Hematopoietic multipotent progenitor cell treated with erythropoietin and hydrocortisone succinate and interleukin-3 and kit ligand, for 4 days (in vitro differentiated cells): Measurements from ENCODE around the gene RSRP1.

Experiments used
- DNase-seq: peaks from one replicate; pipeline ENCODE4 v3.0.0-alpha.2; 2015

RSRP1 gene

GRCh38 chr1:25216123-25216522 lies 31.1 kb downstream of the RSRP1 start:
- peak; percentile 70 for DNase-seq

- no peak for DNase-seq
Observed at GRCh38 chr1:25212725-25213124, 34.5 kb downstream of the RSRP1 start.

DNA sequence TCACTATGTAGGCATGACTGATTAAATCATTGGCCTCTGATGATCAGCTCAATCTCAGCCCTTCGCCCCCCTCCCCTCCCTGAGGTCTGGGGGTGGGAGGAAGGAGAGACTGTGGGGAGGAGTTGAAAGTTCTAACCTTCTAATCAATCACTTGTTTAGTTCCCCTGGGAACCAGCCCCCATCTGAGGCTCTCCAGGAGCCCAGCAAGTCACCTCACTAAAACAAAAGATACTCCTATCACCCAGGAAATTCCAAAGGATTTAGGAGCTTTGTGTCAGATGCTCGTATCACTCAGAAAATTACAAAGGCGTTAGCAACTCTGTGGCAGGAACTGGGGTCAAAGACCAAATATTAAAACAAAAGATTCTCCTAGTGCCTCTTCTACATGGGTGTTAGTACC lies 36.5 kb downstream of the RSRP1 start:
- no peak for DNase-seq

DNA sequence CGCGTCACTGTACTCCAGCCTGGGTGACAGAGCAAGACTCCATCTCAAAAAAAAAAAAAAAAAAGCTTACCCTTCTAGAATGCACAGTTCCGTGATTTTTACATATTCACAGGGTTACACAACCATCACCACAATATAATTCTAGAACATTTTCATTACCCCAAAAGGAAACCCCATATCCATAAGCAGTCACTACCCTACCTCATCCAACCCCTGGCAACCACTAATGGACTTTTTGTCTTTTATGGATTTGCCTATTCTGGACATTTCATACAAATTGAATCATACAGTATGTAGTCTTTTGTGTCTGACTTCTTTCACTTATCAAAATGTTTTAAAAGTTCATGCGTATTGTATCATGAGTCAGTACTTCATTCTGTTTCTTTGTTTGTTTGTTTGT lies 37.7 kb downstream of the RSRP1 start:
- DNase-seq, result no peak

- DNase-seq, result no peak
Observed at GRCh38 chr1:25208561-25209222, 38.6 kb downstream of the RSRP1 start.

GRCh38 chr1:25208092-25208491 lies 39.2 kb downstream of the RSRP1 start:
- DNase-seq, result no peak

DNA sequence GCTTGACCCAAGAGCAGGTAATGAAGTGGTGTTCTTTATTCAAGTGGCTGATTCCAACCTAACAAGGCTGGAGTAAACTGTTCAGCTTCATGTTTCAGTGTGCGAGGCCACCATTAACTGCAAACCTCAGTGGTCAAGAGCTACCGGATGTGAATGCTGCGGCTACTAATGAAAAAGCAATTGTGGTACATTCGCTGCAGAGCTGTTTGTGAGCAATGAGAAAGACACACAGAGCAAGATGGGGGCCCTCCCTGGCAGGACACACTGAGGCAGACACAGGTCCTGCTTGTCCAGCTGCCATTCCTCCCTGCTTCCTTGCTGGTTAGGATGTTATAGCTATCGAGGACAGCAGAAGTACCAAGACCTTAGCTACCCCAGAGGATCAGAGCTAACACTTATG lies 41.1 kb downstream of the RSRP1 start:
- no peak for DNase-seq

- no peak for DNase-seq
Observed at GRCh38 chr1:25205786-25206185, 41.5 kb downstream of the RSRP1 start.

DNA sequence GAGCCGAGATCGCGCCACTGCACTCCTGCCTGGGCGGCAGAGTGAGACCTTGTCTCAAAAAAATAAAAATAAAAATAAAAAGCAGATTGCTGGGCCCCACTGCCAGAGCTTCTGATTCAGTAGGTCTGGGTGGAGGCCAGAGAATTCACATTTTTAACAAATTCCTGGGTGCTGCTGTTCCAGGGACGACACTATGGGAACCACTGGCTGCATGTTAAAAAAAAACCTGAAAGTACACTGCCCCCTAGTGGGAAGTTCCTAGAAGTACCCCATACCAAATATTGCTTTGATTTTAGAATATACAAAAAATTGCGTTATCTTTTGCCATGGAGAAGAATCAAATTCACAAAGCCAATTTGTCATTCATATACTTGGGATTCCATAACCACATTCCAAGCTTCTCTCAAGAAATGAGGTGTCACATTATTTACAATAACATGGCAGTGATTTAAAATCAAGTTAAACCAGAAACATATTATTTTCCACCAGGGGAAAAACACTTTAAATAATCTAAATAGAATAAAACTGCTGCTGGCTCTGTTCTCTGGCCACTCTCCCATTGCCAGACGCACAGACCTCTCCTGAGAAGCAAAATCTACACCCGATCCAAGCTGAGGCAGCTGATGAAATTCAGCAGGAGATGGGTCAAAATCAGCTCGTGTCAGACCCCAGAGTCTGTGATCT lies 42.3 kb downstream of the RSRP1 start:
- DNase-seq, result peak; percentile 80

GRCh38 chr1:25201006-25201405 lies 46.2 kb downstream of the RSRP1 start:
- no peak for DNase-seq

DNA sequence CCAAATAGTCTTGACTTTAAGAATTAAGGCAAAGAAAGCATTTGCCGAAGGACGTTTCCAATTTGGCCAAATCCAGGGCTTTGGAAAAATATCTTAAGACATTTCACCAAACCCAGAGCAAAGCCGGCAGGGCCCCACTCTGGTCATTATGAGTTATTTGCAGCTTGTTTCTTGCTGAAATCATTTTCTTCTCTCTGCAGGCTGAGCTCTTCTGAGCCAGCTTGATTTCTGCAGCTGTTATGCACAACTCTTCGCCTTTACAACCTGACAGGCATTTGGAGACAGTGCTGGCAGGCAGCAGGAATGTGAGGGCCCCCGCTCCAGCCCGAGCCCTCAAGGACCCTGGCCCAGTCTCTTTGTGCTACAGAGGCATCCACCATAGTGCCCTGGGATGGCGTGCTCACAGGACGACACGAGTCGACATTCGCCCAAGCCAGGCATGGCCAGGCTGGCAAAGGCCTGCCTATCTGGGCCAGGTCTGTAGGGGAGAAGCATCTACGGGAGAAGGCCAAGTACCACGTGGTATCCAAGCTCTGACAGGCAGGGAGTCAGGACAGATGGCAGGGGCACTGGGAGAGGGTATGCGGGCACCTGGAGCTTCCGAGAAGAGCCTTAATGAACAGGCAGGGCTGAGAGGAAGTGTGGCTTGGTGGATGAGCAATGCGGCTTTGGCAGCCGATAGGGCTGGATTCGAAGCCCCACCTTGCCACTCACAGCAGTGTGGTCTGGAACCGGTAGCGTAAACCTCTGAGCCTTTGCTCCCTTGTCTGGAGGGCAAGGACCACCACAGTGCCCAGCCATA lies 47.2 kb downstream of the RSRP1 start:
- no peak for DNase-seq

GRCh38 chr1:25198663-25199252 lies 48.5 kb downstream of the RSRP1 start:
- peak; percentile 57 for DNase-seq

DNA sequence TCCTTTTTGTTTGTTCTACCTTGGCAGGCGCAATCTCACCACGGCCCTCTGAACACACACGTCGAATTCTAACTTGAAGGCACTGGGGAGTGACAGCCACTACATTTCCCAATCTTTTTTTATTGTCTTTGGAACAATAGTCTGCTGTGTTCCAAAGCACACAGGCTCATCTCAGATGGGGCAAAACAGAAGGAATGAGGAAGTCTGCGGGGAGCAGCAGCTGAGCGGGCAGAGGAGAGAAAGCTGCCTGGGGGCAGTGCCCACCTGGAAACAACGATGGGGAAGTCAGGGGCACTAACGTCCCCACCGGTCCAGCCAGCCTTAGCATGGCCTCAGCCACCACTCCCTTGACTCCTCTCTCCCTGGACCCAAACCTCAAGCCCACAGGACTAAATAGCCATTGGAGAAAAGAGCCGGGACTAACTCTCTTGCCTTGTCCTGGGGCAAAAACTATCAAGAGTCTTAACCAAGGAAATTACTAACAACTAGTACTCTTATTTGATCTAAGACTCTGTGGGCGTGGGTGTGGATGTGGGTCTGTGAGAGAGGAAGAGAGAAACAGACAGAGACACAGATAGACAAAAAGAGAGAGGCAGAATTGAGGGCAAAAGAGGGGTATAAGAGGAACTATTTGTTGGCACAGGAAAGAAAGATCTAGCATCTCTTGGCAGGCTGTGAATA lies 49.1 kb downstream of the RSRP1 start:
- peak; percentile 46 for DNase-seq

DNA sequence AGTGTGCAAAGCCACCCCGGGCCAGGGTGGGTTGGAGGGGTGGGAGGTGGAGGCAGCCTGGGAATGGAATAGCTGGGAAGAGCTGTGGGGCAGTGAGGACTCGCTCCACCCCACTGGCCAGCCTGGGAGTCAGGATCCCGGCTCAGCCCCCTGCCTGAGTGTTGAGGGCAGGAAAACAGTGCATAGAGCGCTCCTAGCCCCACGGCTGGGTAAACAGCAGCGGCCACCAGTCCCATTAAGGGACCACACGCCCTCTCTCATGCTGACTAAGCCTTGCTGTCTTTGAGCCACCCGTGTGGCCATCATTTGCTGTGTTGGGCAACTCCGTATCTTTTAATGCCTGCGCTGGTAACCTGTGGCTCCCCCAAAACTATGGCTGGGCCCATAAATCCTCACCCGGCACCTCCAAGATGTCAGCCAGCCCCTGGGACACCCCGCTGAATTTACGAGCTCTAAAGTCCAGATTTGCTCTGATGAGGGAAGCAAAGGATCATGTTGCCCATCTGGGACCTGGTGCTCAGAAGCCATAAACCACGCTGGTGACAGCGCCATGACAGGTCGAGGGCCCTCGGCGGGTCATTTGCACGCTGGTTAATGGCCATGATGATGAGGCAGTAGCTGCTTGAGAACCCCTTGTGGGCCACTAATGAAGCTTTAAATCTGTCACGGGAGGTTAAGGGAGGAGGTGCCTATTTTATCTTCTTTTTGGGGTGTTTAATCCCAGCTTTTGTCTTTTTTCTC lies 49.8 kb downstream of the RSRP1 start:
- no peak for DNase-seq

DNA sequence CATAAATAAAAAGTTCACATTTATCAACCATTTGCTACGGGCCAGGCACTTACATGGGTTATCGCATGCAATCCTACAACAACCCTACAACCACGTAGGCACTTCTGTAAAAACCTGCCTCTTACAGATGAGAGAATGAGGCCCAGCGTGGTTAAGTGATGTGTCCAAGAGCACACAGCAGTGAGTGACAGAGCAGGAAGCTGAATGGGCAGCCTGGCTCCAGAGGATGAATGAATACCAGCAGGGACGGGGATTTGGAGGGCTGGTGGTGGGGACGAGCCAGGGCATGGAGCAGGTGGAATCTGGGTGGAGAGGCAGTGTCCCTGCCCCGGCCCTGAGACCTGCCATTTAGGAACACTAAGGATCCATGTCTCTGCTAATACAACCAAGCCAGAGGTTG lies 50.4 kb downstream of the RSRP1 start:
- DNase-seq, result no peak

DNA sequence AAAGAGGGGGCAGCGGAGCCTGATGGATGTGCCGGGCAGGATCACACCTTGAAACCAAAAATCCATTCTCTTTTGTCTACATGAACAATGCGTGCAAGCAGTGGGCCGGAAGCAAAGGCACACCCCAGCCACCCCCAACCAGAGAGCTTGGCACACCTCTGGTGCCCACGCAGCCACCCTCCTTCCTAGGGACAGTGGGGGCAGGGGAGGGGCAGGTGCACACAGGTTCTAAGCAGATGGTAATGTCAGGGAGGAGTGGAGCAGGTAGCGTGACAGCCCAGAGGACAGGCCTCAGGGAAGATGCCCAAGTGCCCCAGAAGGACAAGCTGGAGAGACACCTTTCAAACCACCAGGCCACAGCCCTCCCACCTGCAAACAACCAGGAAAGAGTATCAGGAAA lies 51.4 kb downstream of the RSRP1 start:
- no peak for DNase-seq

- DNase-seq, result no peak
Observed at GRCh38 chr1:25194572-25195020, 52.7 kb downstream of the RSRP1 start.

DNA sequence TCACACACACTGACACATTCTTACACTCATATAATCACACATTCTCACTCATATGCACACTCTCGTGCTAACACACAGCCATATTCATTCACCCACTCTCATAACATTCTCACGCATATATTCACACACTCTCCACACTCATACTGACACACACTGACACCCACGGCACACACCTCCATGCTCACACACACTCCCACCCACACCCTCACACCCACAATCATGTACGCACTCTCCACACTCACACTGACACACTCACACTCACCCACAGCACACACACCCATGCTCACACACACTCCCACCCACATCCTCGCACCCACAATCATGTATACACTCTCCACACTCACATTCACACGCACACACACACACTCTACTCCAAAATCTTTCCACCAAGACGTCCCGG lies 53.2 kb downstream of the RSRP1 start:
- no peak for DNase-seq

DNA sequence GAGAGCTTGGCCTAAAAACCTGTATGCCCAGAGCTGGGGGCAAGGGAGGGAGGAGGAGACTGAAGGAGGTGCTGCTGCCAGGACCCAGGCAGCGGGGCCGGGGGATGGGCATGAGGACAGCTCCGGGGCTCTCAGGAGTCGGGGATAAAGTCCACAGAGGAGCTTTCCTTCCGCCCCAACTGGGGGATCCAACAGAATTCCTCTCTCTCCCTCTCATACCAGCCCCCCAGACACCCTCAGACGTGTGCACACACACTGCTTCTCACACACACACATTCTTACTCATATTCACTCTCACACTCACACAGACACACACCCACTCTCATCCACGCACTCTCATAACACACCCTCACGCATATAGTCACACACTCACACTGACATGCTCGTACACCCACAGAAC lies 54.0 kb downstream of the RSRP1 start:
- DNase-seq, result no peak
